ENCODE results near the gene FBXL17. TPM values are rescaled to one million over a fixed set of nuclear protein-coding genes. Genes with fewer than 3 reads are reported as not detected.

The FBXL17 gene
- total RNA-seq, 2 experiments from 2014 or later = 9.2 to 10.0 TPM

GRCh38 chr5:108386345-108387061, 4.6 kb upstream of the FBXL17 start:
- no peak for DNase-seq
- Mint-ChIP-seq H3K4me1 (peaks cover 13% of the 10 kb centered on the region), H3K36me3 (ENCODE audit: low read depth) (peaks cover 3% of the 10 kb centered on the region), H3K27ac (no peak overlapping the region), H3K27me3 (no peaks in the 10 kb centered on the region), H3K4me3 (no peak overlapping the region), H3K9me3 (no peaks in the 10 kb centered on the region)
- POLR2A ChIA-PET = no interaction called here
- CTCF ChIA-PET = no interaction called here

- no peak overlapping the region for H3K27ac Mint-ChIP-seq
- DNase-seq = no peak
- ChIA-PET CTCF (no interaction called here), POLR2A (no interaction called here)
- H3K27me3 Mint-ChIP-seq = no peaks in the 10 kb centered on the region
- H3K4me3 Mint-ChIP-seq = no peak overlapping the region
- no peaks in the 10 kb centered on the region for H3K9me3 Mint-ChIP-seq
- H3K4me1 Mint-ChIP-seq = peaks cover 16% of the 10 kb centered on the region
- peaks cover 3% of the 10 kb centered on the region for H3K36me3 Mint-ChIP-seq (ENCODE audit: low read depth)
Measured at GRCh38 chr5:108384741-108385140, 2.8 kb upstream of the FBXL17 start.

- DNase-seq = no peak
- CTCF ChIA-PET = interaction anchor here (1.5 kb wide), 1 partner anchor 13 kb away, joined by 4 read pairs; no protein-coding TSS in a partner anchor
- H3K9me3 Mint-ChIP-seq = no peaks in the 10 kb centered on the region
- peak overlapping the region; percentile 97 for H3K27ac Mint-ChIP-seq
- H3K36me3 Mint-ChIP-seq (ENCODE audit: low read depth) = peaks cover 8% of the 10 kb centered on the region
- POLR2A ChIA-PET = interaction anchor here (0.6 to 3.4 kb wide), 18 partner anchors 10 to 1309 kb away, joined by 3 to 32 read pairs (median 4); partner anchors contain the start of genes MAN2A1 and PJA2
- H3K27me3 Mint-ChIP-seq = no peaks in the 10 kb centered on the region
- H3K4me3 Mint-ChIP-seq = peak overlapping the region; percentile 77
- peaks cover 27% of the 10 kb centered on the region for H3K4me1 Mint-ChIP-seq
Measured at GRCh38 chr5:108382784-108383330, 959 bp upstream of the FBXL17 start.

- Mint-ChIP-seq H3K4me3 (peak overlapping the region; percentile 77), H3K9me3 (peaks cover 6% of the 10 kb centered on the region), H3K27me3 (no peaks in the 10 kb centered on the region), H3K36me3 (ENCODE audit: low read depth) (peaks cover 13% of the 10 kb centered on the region), H3K27ac (peak overlapping the region; percentile 81), H3K4me1 (peaks cover 27% of the 10 kb centered on the region)
- peak; percentile 82 for DNase-seq
- CTCF ChIA-PET = interaction anchor here (1.3 to 1.5 kb wide), 2 partner anchors 12 to 121 kb away, joined by 4 read pairs; no protein-coding TSS in a partner anchor
- POLR2A ChIA-PET = interaction anchor here (0.9 to 3.4 kb wide), 11 partner anchors 9 to 1311 kb away, joined by 3 to 32 read pairs (median 4); partner anchors contain the start of genes MAN2A1 and PJA2
Measured at GRCh38 chr5:108381350-108381953, 446 bp downstream of the FBXL17 start.

- peaks cover 12% of the 10 kb centered on the region for H3K9me3 Mint-ChIP-seq
- peak; percentile 40 for DNase-seq
- no peaks in the 10 kb centered on the region for H3K27me3 Mint-ChIP-seq
- peak overlapping the region; percentile 78 for H3K4me3 Mint-ChIP-seq
- POLR2A ChIA-PET = interaction anchor here (0.6 to 3.4 kb wide), 4 partner anchors 10 to 1309 kb away, joined by 3 to 32 read pairs (median 12); partner anchors contain the start of genes MAN2A1 and PJA2
- H3K27ac Mint-ChIP-seq = peak overlapping the region; percentile 81
- CTCF ChIA-PET = interaction anchor here (1.2 kb wide), 1 partner anchor 21 kb away, joined by 3 read pairs; no protein-coding TSS in a partner anchor
- peaks cover 27% of the 10 kb centered on the region for H3K4me1 Mint-ChIP-seq
- peaks cover 18% of the 10 kb centered on the region for H3K36me3 Mint-ChIP-seq (ENCODE audit: low read depth)
Measured at GRCh38 chr5:108380531-108381349, 1.2 kb downstream of the FBXL17 start.

DNA sequence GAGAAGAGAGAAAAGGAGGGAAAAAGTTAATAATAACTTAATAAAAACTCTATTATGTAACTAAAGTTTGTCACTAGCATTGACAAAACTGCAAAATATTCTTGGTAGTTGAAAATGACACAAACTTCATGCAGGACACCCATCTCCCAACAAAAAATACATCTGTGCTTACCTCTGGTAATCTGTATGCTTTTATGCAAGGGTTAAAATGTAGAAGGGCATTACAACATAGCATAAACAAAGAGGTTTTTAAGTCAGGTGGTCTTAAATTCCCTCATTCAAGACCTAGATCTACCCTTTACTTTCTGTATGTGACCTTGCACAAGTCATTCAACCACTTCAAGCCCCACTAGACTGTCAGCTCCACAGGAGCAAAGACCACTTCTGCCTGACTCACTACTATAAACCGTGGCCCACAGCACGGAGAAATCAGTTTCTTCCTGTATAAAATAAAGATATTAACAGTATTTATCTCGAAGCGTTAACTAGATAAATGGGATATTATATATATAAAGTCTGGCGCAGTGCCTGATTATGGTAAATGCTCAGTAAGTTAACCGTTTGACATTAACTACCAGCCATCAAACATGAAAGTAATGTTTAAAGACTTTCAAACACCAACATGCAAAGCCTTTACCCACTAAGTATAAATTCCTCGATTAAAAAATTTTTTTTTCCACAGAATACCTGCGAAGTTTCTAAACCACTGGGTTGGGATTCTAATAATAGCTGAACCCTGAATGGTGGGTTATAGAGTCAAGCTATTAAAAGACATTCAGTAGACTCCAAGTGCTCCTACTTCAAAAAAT, 2.0 kb downstream of the FBXL17 start:
- Mint-ChIP-seq H3K27me3 (no peaks in the 10 kb centered on the region), H3K9me3 (peaks cover 17% of the 10 kb centered on the region), H3K4me1 (peaks cover 27% of the 10 kb centered on the region), H3K4me3 (peak overlapping the region; percentile 78), H3K36me3 (ENCODE audit: low read depth) (peaks cover 25% of the 10 kb centered on the region), H3K27ac (peak overlapping the region; percentile 64)
- DNase-seq = no peak
- CTCF ChIA-PET = interaction anchor here (1.2 kb wide), 1 partner anchor 20 kb away, joined by 3 read pairs; no protein-coding TSS in a partner anchor
- POLR2A ChIA-PET = interaction anchor here (3.4 kb wide), 1 partner anchor 1030 kb away, joined by 32 read pairs; the partner anchor contains the start of gene PJA2

GRCh38 chr5:108375768-108376167, 6.1 kb downstream of the FBXL17 start:
- no peak overlapping the region for H3K27ac Mint-ChIP-seq
- CTCF ChIA-PET = no interaction called here

DNA sequence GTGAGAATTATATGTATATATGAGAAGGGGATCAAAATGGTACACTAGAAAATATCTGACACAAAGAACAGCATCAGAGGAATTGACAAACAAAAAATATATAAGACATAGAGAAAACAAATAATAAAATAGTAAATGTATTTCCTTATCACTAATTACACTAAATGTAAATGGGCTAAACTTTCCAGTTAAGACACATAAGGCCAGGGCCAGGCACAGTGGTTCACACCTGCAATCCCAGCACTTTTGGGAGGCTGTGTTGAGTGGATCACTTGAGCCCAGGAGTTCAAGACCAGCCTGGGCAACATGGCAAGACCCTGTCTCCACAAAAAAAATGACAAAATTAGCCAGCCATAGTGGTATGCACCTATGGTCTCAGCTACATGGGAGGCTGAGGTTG, 8.5 kb downstream of the FBXL17 start:
- no peak overlapping the region for H3K4me3 Mint-ChIP-seq
- H3K27me3 Mint-ChIP-seq = no peaks in the 10 kb centered on the region
- DNase-seq = no peak
- peaks cover under 1% of the 10 kb centered on the region for H3K4me1 Mint-ChIP-seq
- H3K36me3 Mint-ChIP-seq (ENCODE audit: low read depth) = peaks cover 35% of the 10 kb centered on the region
- POLR2A ChIA-PET = interaction anchor here (1.0 kb wide), 1 partner anchor 9 kb away, joined by 4 read pairs; the partner anchor contains the start of gene FBXL17
- CTCF ChIA-PET = no interaction called here
- no peak overlapping the region for H3K27ac Mint-ChIP-seq
- peaks cover 31% of the 10 kb centered on the region for H3K9me3 Mint-ChIP-seq

More at GRCh38 chr5:108375768-108376167, 6.1 kb downstream of the FBXL17 start:
- Mint-ChIP-seq H3K36me3 (ENCODE audit: low read depth) (peaks cover 36% of the 10 kb centered on the region), H3K4me3 (no peak overlapping the region), H3K27me3 (no peaks in the 10 kb centered on the region), H3K9me3 (peaks cover 31% of the 10 kb centered on the region), H3K4me1 (peaks cover 14% of the 10 kb centered on the region)
- no peak for DNase-seq
- POLR2A ChIA-PET = no interaction called here

DNA sequence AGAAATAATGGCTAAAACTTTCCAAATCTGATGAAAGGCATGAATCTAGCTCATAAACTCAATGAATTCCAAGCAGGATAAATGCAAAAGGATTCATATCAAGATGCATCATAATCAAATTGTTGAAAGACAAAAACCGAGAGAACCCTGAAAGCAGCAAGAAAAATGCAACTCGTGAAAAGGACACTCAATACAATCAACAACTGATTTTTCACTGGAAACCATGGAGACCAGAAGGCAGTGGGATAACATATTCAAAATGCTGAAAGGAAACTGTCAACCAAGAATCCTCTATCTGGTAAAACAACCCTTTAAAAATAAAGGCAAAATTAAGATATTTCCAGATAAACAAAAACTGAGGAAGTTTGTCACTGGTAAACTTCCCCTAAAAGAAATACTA, 9.5 kb downstream of the FBXL17 start:
- Mint-ChIP-seq H3K9me3 (peaks cover 31% of the 10 kb centered on the region), H3K4me3 (no peak overlapping the region), H3K36me3 (ENCODE audit: low read depth) (peaks cover 33% of the 10 kb centered on the region), H3K4me1 (no peaks in the 10 kb centered on the region), H3K27ac (no peak overlapping the region), H3K27me3 (no peaks in the 10 kb centered on the region)
- ChIA-PET CTCF (no interaction called here), POLR2A (interaction anchor here (1.0 to 2.7 kb wide), 2 partner anchors 9 to 10 kb away, joined by 4 to 10 read pairs; partner anchors contain the start of gene FBXL17)
- DNase-seq = no peak

GRCh38 chr5:108371263-108371662, 10.6 kb downstream of the FBXL17 start:
- Mint-ChIP-seq H3K27me3 (no peaks in the 10 kb centered on the region), H3K4me3 (no peak overlapping the region), H3K4me1 (no peaks in the 10 kb centered on the region), H3K27ac (no peak overlapping the region), H3K9me3 (peaks cover 24% of the 10 kb centered on the region), H3K36me3 (ENCODE audit: low read depth) (peaks cover 32% of the 10 kb centered on the region)
- POLR2A ChIA-PET = interaction anchor here (2.7 kb wide), 1 partner anchor 10 kb away, joined by 10 read pairs; the partner anchor contains the start of gene FBXL17
- CTCF ChIA-PET = no interaction called here
- DNase-seq = no peak

DNA sequence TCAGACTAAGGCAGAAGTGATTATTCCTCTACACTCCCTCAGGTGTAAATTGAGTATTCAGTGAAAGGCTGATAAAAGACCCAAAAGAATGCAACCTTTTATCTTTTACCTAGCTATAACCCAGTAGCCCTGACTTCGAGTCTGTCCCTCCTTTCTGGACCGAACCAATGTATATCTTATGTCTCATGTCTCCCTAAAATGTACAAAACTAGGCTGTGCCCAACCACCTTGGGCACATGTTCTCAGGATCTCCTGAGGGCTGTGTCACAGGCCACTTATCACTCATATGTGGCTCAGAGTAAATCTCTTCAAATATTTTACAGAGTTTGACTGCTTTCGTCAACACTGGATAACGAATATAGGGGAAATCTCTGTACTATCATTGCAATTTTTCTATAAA, 12.7 kb downstream of the FBXL17 start:
- CTCF ChIA-PET = interaction anchor here (1.4 kb wide), 1 partner anchor 13 kb away, joined by 4 read pairs; the partner anchor contains the start of gene FBXL17
- POLR2A ChIA-PET = no interaction called here

More for the DNA sequence above, 12.7 kb downstream of the FBXL17 start:
- peaks cover 7% of the 10 kb centered on the region for H3K9me3 Mint-ChIP-seq
- H3K4me3 Mint-ChIP-seq = no peak overlapping the region
- H3K4me1 Mint-ChIP-seq = no peaks in the 10 kb centered on the region
- no peak for DNase-seq
- H3K36me3 Mint-ChIP-seq (ENCODE audit: low read depth) = peaks cover 13% of the 10 kb centered on the region
- no peaks in the 10 kb centered on the region for H3K27me3 Mint-ChIP-seq
- no peak overlapping the region for H3K27ac Mint-ChIP-seq

Data from activated CD4-positive, alpha-beta memory T cell treated with anti-CD3 and anti-CD28 coated beads, Interleukin-2, amount 10 ng/mL, durations not matched to agents 7 days and 5 days (primary cell).